Neural cell (in vitro differentiated cells): ENCODE results near the gene SULT1E1.

Source experiments
- EP300 ChIP-seq: fragments of 450-650 bp; conservative IDR thresholded peaks from 2 replicates; pipeline ENCODE4 v1.6.1; 2014; ENCODE audit warnings: antibody characterized with exemption, mild to moderate bottlenecking, moderate library complexity; ENCODE audit not compliant: poor library complexity, severe bottlenecking
- EZH2 ChIP-seq: fragments of 200-600, 300-800 bp; shearing (Covaris generic), sonication (generic); IDR thresholded peaks from 2 replicates; pipeline ENCODE4 v1.6.1; 2014; ENCODE audit warnings: antibody characterized with exemption, low read length, borderline replicate concordance, mild to moderate bottlenecking; ENCODE audit not compliant: insufficient read depth, poor library complexity, severe bottlenecking
- POLR2AphosphoS5 ChIP-seq: IDR thresholded peaks from 2 replicates; pipeline ENCODE4 v1.6.1; 2012
- RAD21 ChIP-seq: fragments of 450-650 bp; conservative IDR thresholded peaks from 2 replicates; pipeline ENCODE4 v1.6.1; 2014; ENCODE audit warnings: antibody characterized with exemption, mild to moderate bottlenecking, moderate library complexity
- SMC3 ChIP-seq: fragments of 450-650 bp; conservative IDR thresholded peaks from 2 replicates; pipeline ENCODE4 v1.6.1; 2014; ENCODE audit warnings: antibody characterized with exemption, mild to moderate bottlenecking, moderate library complexity; ENCODE audit not compliant: poor library complexity
- TAF1 ChIP-seq: IDR thresholded peaks from 2 replicates; pipeline ENCODE4 v1.6.1; 2012; ENCODE audit warnings: low read depth
- TF ChIP-seq, protein P1 (sequence below): fragments of 450-650 bp; IDR thresholded peaks from 2 replicates; pipeline ENCODE4 v1.5.1; 2014; ENCODE audit warnings: antibody characterized with exemption, mild to moderate bottlenecking, moderate library complexity; ENCODE audit not compliant: poor library complexity, severe bottlenecking
- TF ChIP-seq, protein P2 (sequence below): IDR thresholded peaks from 2 replicates; pipeline ENCODE4 v1.6.1; 2012; ENCODE audit warnings: borderline replicate concordance

DNA sequence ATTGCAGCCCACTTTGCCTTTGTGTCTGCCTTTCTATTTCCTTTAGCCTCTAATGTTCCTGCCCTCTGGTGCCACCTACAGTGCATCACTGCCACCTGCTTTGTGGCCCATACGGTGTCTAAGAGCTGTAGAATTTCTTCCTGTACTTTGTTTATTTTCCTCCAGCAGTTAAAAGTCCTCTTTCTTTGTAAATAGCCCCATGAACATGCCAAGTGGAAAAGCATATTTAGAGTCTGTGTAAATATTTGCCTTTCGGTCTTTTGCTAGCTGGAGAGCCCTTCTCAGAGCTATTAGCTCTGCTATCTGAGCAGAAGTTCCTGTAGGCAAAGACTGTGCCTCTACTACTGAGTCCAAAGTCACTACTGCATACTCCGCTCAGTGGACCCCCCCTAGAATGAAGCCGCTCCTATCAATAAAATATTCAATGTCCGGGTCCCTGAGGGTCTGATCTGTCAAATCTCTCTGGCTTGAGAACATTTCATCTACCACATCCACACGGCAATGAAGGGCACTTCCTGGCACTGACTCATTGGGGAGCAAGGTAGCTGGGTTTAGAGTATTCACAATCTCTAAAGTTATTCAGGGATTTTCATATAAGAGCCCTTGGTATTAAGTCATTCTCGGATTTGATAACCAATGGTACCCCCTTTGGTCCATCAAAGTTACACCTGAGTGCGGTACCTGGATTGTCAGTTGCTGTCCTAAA, 36.3 kb downstream of the SULT1E1 start:
- TF ChIP-seq EP300: no peak
- TF ChIP-seq EZH2: no peak
- TF ChIP-seq, protein P1, sequence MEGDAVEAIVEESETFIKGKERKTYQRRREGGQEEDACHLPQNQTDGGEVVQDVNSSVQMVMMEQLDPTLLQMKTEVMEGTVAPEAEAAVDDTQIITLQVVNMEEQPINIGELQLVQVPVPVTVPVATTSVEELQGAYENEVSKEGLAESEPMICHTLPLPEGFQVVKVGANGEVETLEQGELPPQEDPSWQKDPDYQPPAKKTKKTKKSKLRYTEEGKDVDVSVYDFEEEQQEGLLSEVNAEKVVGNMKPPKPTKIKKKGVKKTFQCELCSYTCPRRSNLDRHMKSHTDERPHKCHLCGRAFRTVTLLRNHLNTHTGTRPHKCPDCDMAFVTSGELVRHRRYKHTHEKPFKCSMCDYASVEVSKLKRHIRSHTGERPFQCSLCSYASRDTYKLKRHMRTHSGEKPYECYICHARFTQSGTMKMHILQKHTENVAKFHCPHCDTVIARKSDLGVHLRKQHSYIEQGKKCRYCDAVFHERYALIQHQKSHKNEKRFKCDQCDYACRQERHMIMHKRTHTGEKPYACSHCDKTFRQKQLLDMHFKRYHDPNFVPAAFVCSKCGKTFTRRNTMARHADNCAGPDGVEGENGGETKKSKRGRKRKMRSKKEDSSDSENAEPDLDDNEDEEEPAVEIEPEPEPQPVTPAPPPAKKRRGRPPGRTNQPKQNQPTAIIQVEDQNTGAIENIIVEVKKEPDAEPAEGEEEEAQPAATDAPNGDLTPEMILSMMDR: no peak
- TF ChIP-seq, protein P2, sequence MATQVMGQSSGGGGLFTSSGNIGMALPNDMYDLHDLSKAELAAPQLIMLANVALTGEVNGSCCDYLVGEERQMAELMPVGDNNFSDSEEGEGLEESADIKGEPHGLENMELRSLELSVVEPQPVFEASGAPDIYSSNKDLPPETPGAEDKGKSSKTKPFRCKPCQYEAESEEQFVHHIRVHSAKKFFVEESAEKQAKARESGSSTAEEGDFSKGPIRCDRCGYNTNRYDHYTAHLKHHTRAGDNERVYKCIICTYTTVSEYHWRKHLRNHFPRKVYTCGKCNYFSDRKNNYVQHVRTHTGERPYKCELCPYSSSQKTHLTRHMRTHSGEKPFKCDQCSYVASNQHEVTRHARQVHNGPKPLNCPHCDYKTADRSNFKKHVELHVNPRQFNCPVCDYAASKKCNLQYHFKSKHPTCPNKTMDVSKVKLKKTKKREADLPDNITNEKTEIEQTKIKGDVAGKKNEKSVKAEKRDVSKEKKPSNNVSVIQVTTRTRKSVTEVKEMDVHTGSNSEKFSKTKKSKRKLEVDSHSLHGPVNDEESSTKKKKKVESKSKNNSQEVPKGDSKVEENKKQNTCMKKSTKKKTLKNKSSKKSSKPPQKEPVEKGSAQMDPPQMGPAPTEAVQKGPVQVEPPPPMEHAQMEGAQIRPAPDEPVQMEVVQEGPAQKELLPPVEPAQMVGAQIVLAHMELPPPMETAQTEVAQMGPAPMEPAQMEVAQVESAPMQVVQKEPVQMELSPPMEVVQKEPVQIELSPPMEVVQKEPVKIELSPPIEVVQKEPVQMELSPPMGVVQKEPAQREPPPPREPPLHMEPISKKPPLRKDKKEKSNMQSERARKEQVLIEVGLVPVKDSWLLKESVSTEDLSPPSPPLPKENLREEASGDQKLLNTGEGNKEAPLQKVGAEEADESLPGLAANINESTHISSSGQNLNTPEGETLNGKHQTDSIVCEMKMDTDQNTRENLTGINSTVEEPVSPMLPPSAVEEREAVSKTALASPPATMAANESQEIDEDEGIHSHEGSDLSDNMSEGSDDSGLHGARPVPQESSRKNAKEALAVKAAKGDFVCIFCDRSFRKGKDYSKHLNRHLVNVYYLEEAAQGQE: no peak
- TF ChIP-seq TAF1: no peak
- TF ChIP-seq POLR2AphosphoS5: no peak
- no peak for TF ChIP-seq SMC3
- TF ChIP-seq RAD21: no peak
